Smooth muscle cell of the coronary artery (primary cell): Measurements from ENCODE around the gene NACC2. TPM values are rescaled to one million over a fixed set of nuclear protein-coding genes. Genes with fewer than 3 reads are reported as not detected.

Experiments used
- total RNA-seq: library from RNA; depleted of rRNA; stranded (reverse); fragments of >200 nt; gene quantifications from 2 replicates; pipeline ENCODE4 v1.2.3, GENCODE V29; 2014; ENCODE audit warnings: low replicate concordance

The NACC2 gene, protein sequence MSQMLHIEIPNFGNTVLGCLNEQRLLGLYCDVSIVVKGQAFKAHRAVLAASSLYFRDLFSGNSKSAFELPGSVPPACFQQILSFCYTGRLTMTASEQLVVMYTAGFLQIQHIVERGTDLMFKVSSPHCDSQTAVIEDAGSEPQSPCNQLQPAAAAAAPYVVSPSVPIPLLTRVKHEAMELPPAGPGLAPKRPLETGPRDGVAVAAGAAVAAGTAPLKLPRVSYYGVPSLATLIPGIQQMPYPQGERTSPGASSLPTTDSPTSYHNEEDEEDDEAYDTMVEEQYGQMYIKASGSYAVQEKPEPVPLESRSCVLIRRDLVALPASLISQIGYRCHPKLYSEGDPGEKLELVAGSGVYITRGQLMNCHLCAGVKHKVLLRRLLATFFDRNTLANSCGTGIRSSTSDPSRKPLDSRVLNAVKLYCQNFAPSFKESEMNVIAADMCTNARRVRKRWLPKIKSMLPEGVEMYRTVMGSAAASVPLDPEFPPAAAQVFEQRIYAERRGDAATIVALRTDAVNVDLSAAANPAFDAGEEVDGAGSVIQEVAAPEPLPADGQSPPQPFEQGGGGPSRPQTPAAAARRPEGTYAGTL
- 11.9 and 21.5 TPM in 2 replicates for total RNA-seq

DNA sequence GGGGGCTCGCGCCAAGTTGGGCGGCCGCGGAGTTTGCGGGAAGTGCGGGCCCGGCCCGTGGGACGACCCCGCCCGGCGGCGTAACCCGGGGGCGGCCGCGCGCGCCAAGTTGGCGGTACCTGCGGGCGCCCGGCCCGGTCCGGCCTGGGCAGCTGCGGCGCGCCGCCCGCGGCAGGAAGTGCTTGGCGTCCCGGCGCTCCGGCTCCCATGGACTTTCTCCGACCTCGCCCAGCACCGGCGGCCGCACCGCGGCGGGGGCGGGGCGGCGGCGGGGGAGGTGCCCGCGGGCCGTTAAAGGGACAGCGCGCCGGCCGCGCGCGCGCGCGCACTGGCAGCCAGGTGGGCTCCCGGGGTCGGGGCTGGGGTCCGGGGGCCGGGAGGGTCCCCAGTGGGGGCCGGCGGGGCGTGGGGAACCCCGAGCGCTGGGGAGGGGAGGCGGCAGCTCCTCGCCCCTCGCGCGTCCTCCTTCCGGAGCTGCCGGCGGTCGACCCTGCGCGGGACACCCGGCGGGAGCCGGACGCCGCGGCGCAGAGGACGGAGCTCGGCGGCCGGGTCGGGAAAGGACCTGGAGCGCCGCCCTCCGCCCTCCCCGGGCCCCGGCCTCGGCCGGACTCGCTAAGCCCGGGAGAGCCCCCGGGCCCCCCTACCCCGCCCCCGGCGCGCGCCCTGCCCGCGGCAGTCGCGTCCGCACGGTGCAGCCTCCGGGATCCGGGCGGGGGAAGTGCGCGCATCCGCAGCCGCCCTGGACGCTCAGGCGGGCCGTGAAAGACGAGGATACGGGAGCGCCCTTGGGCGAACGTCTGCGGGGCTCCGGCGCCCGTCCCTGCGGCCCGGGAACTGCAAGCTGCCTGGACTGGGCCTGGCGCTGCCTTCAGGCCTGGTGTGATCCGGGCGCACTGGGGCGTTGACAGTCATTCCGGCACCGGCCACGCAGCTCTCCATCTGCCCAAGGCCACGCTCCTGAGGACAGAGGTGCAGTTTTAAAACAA is at the start of gene NACC2:
Gene NACC2, minus strand, starts transcription at position 220 of the 989 bp plus-strand sequence. CDS start 44,768 bp downstream, outside the sequence.

DNA sequence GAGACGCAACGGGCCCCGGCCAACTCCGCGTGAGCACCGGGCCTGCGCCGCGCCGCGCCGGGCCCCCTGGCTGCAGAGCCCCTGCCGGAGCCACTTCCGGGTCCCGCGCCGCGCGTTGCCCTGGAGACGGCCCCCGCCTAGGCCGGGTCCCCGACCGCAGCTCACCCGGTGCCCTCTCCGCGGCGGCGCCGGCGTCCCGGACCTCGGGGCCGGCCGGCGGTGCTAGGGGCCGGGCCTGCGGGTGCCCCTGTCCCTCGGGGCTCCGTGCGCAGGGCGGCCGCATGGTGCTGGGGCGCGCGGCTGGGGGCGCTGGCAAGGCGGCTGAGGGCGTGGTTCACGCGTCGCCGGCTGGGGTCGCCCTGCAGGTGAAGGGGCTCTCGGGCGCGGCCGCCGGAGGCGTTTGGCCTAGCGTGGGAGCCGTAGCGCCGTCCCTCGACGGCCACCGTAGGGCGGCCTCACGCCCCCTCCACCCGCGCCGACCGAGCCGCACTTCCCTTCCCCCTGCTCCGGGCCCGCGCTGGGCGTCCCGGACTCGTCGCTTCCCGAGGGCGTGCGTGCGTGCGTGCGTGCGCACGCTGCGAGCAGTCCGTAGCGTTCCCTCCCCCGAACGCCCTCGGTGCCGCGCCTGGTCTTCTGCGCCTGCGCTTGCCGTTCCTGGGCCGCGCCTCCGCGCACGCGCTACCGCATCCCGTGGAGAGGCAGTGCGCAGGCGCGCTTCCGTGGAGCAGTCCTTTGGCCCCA is 23.4 kb upstream of the NACC2 start, which contains the start of gene TMEM250:
Gene TMEM250, minus strand, starts transcription at position 556 of the 741 bp plus-strand sequence. CDS start 1,975 bp downstream, outside the sequence.

DNA sequence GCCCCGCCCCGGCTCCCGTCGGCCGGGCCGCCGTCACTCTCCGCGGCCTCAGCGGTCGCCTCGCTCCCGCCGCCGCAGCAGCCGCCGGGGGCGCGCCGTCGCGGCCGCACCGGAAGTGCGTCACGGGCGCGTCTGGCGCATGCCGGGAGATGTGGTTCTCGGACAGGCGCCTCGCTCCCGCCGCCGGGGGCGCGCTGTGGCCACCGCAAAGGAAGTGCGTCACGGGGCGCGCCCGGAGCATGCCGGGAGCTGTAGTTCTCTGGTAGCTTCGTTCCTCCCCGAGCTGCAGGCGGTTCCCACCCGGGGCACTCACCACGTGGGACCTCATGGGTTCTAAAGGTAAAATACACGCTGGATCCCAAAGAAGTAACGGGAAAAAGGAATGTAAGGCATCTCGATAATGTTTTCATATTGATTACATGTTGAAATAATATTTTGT is 133.8 kb downstream of the NACC2 start, which contains the start of gene UBAC1:
Gene UBAC1, minus strand, starts transcription at position 97 of the 439 bp plus-strand sequence. CDS start 211 bp downstream, outside the sequence.

Other genes starting within 250 kb of the NACC2 start
- gene CAMSAP1, start 187.7 kb downstream of the NACC2 start, total RNA-seq, result 18.1 and 24.7 TPM in 2 replicates
- gene UBAC1, start 133.9 kb downstream of the NACC2 start, total RNA-seq, result 27.0 and 31.4 TPM in 2 replicates
- 32.2 and 39.1 TPM in 2 replicates for gene TMEM250, start 23.6 kb upstream of the NACC2 start, total RNA-seq
- gene LHX3, start 109.8 kb upstream of the NACC2 start, total RNA-seq, result not detected in 2 replicates
- gene QSOX2, start 150.5 kb upstream of the NACC2 start, total RNA-seq, result 3.3 and 7.9 TPM in 2 replicates
- gene CCDC187, start 208.8 kb upstream of the NACC2 start, total RNA-seq, result under 0.01 TPM in 1 of 2 replicates, not detected in the other
- 33.7 and 35.2 TPM in 2 replicates for gene GPSM1, start 232.2 kb upstream of the NACC2 start, total RNA-seq